NCI-H1105 treated with DMSO at 0.1 percent for 48 hours (cell line): Measurements from ENCODE around the gene TBX2.
"Not testable (repeated sequence)": the region's sequence is repeated elsewhere in the genome, so short reads cannot be mapped to it uniquely, and the experiment has no call there.

Source experiments
- DNase-seq: peaks from one replicate; lab custom pipeline; 2025; lab: John Stamatoyannopoulos, UW

Gene TBX2

GRCh38 chr17:61399131-61400065 is at the start of gene TBX2:
TBX2 (plus strand) TSS chr17:61399843; CDS start chr17:61400177, 334 bp downstream.
- peak; percentile 46 for DNase-seq

GRCh38 chr17:61351745-61352407 is 47.8 kb upstream of the TBX2 start:
- no peak for DNase-seq

GRCh38 chr17:61352408-61352770 is 47.3 kb upstream of the TBX2 start:
- DNase-seq: no peak

- no peak for DNase-seq
Observed at GRCh38 chr17:61352781-61353491, 46.7 kb upstream of the TBX2 start.

GRCh38 chr17:61353615-61354014 is 46.0 kb upstream of the TBX2 start:
- no peak for DNase-seq

- DNase-seq: no peak
Observed at GRCh38 chr17:61354895-61355874, 44.5 kb upstream of the TBX2 start.

- DNase-seq: not testable (repeated sequence)
Observed at GRCh38 chr17:61357061-61357460, 42.6 kb upstream of the TBX2 start.

- DNase-seq: not testable (repeated sequence)
Observed at GRCh38 chr17:61359513-61359912, 40.1 kb upstream of the TBX2 start.

- DNase-seq: no peak
Observed at GRCh38 chr17:61360318-61360943, 39.2 kb upstream of the TBX2 start.

- DNase-seq: no peak
Observed at GRCh38 chr17:61361084-61361483, 38.6 kb upstream of the TBX2 start.

GRCh38 chr17:61362396-61362795 is 37.2 kb upstream of the TBX2 start:
- DNase-seq: no peak

- DNase-seq: no peak
Observed at GRCh38 chr17:61362852-61363600, 36.6 kb upstream of the TBX2 start.

GRCh38 chr17:61363601-61364462 is 35.8 kb upstream of the TBX2 start:
- DNase-seq: no peak

GRCh38 chr17:61364463-61364846 is 35.2 kb upstream of the TBX2 start:
- no peak for DNase-seq

- DNase-seq: no peak
Observed at GRCh38 chr17:61366076-61366714, 33.4 kb upstream of the TBX2 start.

GRCh38 chr17:61366715-61367413 is 32.8 kb upstream of the TBX2 start:
- DNase-seq: no peak

GRCh38 chr17:61368049-61368831 is 31.4 kb upstream of the TBX2 start:
- DNase-seq: no peak
